NCI-H2196 (cell line): ENCODE measurements around the gene OXER1.
"Not testable (repeated sequence)": the region's sequence is repeated elsewhere in the genome, so short reads cannot be mapped to it uniquely, and the experiment has no call there.

Experiments used
- DNase-seq: peaks from one replicate; lab custom pipeline; 2025; ENCODE audit not compliant: unreplicated experiment; lab: John Stamatoyannopoulos, UW

Gene OXER1

GRCh38 chr2:42752816-42753813, 10.8 kb downstream of the OXER1 start:
- DNase-seq, result no peak

GRCh38 chr2:42752314-42752713, 11.6 kb downstream of the OXER1 start:
- DNase-seq, result no peak

- DNase-seq, result no peak
Measured at GRCh38 chr2:42748840-42749239, 15.1 kb downstream of the OXER1 start.

- DNase-seq, result no peak
Measured at GRCh38 chr2:42747422-42747821, 16.5 kb downstream of the OXER1 start.

GRCh38 chr2:42744545-42745082, 19.3 kb downstream of the OXER1 start:
- no peak for DNase-seq

- no peak for DNase-seq
Measured at GRCh38 chr2:42743659-42743990, 20.3 kb downstream of the OXER1 start.

GRCh38 chr2:42742740-42743658, 20.9 kb downstream of the OXER1 start:
- no peak for DNase-seq

- no peak for DNase-seq
Measured at GRCh38 chr2:42741140-42741539, 22.8 kb downstream of the OXER1 start.

GRCh38 chr2:42736598-42737322, 27.2 kb downstream of the OXER1 start:
- DNase-seq, result no peak

- no peak for DNase-seq
Measured at GRCh38 chr2:42733852-42734251, 30.1 kb downstream of the OXER1 start.

GRCh38 chr2:42731316-42731715, 32.6 kb downstream of the OXER1 start:
- not testable (repeated sequence) for DNase-seq

- no peak for DNase-seq
Measured at GRCh38 chr2:42726680-42727079, 37.3 kb downstream of the OXER1 start.

- no peak for DNase-seq
Measured at GRCh38 chr2:42725657-42726056, 38.3 kb downstream of the OXER1 start.

GRCh38 chr2:42724886-42725285, 39.0 kb downstream of the OXER1 start:
- DNase-seq, result no peak

GRCh38 chr2:42723465-42723864, 40.5 kb downstream of the OXER1 start:
- DNase-seq, result no peak

- DNase-seq, result peak; percentile 73
Measured at GRCh38 chr2:42722320-42723190, 41.4 kb downstream of the OXER1 start.

GRCh38 chr2:42721898-42722297, 42.0 kb downstream of the OXER1 start:
- DNase-seq, result no peak

GRCh38 chr2:42714686-42715085, 49.2 kb downstream of the OXER1 start:
- no peak for DNase-seq

- DNase-seq, result no peak
Measured at GRCh38 chr2:42713920-42714319, 50.0 kb downstream of the OXER1 start.

GRCh38 chr2:42712934-42713333, 51.0 kb downstream of the OXER1 start:
- no peak for DNase-seq
